Thoracic aorta (tissue), 2 donors: ENCODE measurements around the gene ZSCAN4. TPM values are rescaled to one million over a fixed set of nuclear protein-coding genes. Genes with fewer than 3 reads are reported as not detected.

Source experiments
- ATAC-seq: fragments of 150-250 bp; one replicate; pipeline ENCODE4 v1.8.0; 2017; ENCODE audit warnings: low read depth; ENCODE audit not compliant: insufficient number of reproducible peaks, low FRiP score
- DNase-seq: peaks from one replicate; pipeline ENCODE4 v3.0.0-alpha.2; 2020; ENCODE audit warnings: low spot score
- H3K27ac ChIP-seq, 2 donors: fragments of 200-600 bp; sonication (generic); 1 replicate in 1 of 2; 2 replicates in 1 of 2; pipeline ENCODE4 v1.5.1; 2016; ENCODE audit warnings: mild to moderate bottlenecking in 2 of 2, moderate library complexity in 2 of 2
- H3K27me3 ChIP-seq: fragments of 200-600 bp; sonication (generic); replicated peaks from 2 replicates; pipeline ENCODE4 v1.6.0; 2016; ENCODE audit warnings: mild to moderate bottlenecking; ENCODE audit not compliant: insufficient read depth
- H3K36me3 ChIP-seq: fragments of 200-600 bp; sonication (generic); one replicate; pipeline ENCODE4 v1.5.1; 2016
- H3K4me1 ChIP-seq, 2 donors: fragments of 200-600 bp; sonication (generic); 1 replicate in 1 of 2; 2 replicates in 1 of 2; pipeline versions ENCODE4 v1.5.1 to v1.6.0; 2016; ENCODE audit warnings: low read depth in 2 of 2, mild to moderate bottlenecking in 1 of 2; ENCODE audit not compliant: control insufficient read depth in 1 of 2
- H3K4me3 ChIP-seq: fragments of 200-600 bp; sonication (generic); 2 replicates; pipeline ENCODE4 v1.5.1; 2016; ENCODE audit warnings: mild to moderate bottlenecking
- H3K9me3 ChIP-seq: fragments of 200-600 bp; sonication (generic); 2 replicates; pipeline ENCODE4 v1.5.1; 2016
- CTCF ChIP-seq: fragments of 200-600 bp; sonication (generic); IDR thresholded peaks from one replicate; pipeline ENCODE4 v1.5.1; 2019; ENCODE audit warnings: antibody characterized with exemption
- total RNA-seq, 2 donors: library from RNA; depleted of rRNA; stranded (reverse); fragments of >200 nt; gene quantifications; one replicate each; pipeline versions ENCODE4 v1.1.0 to v1.2.3, GENCODE V29; 2016

Gene ZSCAN4
- total RNA-seq, 2 donors from 2014 or later, result not detected

- DNase-seq (no peak), ATAC-seq (no peak)
- no peak for TF ChIP-seq CTCF
- H3K9me3 ChIP-seq, result peaks cover 38% of the 10 kb centered on the region
- H3K4me1 ChIP-seq, result peaks cover 0 to 7% of the 10 kb centered on the region in 2 donors
- peak overlapping the region; percentile 91 for H3K4me3 ChIP-seq
- peaks cover 19% of the 10 kb centered on the region for H3K36me3 ChIP-seq
- no peaks in the 10 kb centered on the region for H3K27me3 ChIP-seq
- no peak overlapping the region for H3K27ac ChIP-seq
Observed at GRCh38 chr19:57633832-57634131, 35.0 kb upstream of the ZSCAN4 start.

GRCh38 chr19:57637379-57637778 is 31.4 kb upstream of the ZSCAN4 start:
- Histone ChIP-seq H3K9me3 (peaks cover 65% of the 10 kb centered on the region), H3K36me3 (peaks cover 49% of the 10 kb centered on the region), H3K4me1 (peaks cover 0 to 7% of the 10 kb centered on the region in 2 donors), H3K27ac (no peak overlapping the region), H3K4me3 (no peak overlapping the region), H3K27me3 (no peaks in the 10 kb centered on the region)
- no peak for DNase-seq
- TF ChIP-seq CTCF, result no peak
- no peak for ATAC-seq

GRCh38 chr19:57641715-57642234 is 27.0 kb upstream of the ZSCAN4 start:
- H3K27me3 ChIP-seq, result no peaks in the 10 kb centered on the region
- H3K27ac ChIP-seq, result no peak overlapping the region
- no peak for DNase-seq
- peaks cover 41% of the 10 kb centered on the region for H3K36me3 ChIP-seq
- TF ChIP-seq CTCF, result no peak
- H3K4me3 ChIP-seq, result no peak overlapping the region
- no peaks in the 10 kb centered on the region for H3K4me1 ChIP-seq
- no peak for ATAC-seq
- peaks cover 76% of the 10 kb centered on the region for H3K9me3 ChIP-seq

GRCh38 chr19:57642396-57643046 is 26.2 kb upstream of the ZSCAN4 start:
- Histone ChIP-seq H3K4me1 (no peaks in the 10 kb centered on the region), H3K27ac (no peak overlapping the region), H3K36me3 (peaks cover 36% of the 10 kb centered on the region), H3K4me3 (no peak overlapping the region), H3K9me3 (peaks cover 69% of the 10 kb centered on the region), H3K27me3 (no peaks in the 10 kb centered on the region)
- TF ChIP-seq CTCF, result no peak
- DNase-seq (no peak), ATAC-seq (no peak)

- no peaks in the 10 kb centered on the region for H3K4me1 ChIP-seq
- no peak for ATAC-seq
- peaks cover 36% of the 10 kb centered on the region for H3K36me3 ChIP-seq
- no peaks in the 10 kb centered on the region for H3K27me3 ChIP-seq
- TF ChIP-seq CTCF, result no peak
- no peak overlapping the region for H3K4me3 ChIP-seq
- H3K27ac ChIP-seq, result no peak overlapping the region
- DNase-seq, result no peak
- peaks cover 57% of the 10 kb centered on the region for H3K9me3 ChIP-seq
Observed at GRCh38 chr19:57643734-57644133, 25.0 kb upstream of the ZSCAN4 start.
